Activated CD4-positive, alpha-beta T cell treated with anti-CD3 and anti-CD28 coated beads, Interleukin-2, amount 10 ng/mL, durations not matched to agents 7 days and 5 days (primary cell): ENCODE results near the gene KRTAP12-3. TPM values are rescaled to one million over a fixed set of nuclear protein-coding genes. Genes with fewer than 3 reads are reported as not detected.
A peak's percentile ranks its signal among the peaks of the same experiment; 100 is the strongest.
"Not testable (repeated sequence)": the region's sequence is repeated elsewhere in the genome, so short reads cannot be mapped to it uniquely, and the experiment has no call there.

Source experiments
- CTCF ChIA-PET: fragments of 350-600 bp; sonication (Branson Sonifier 250); formaldehyde crosslinking; loops from one replicate; lab custom pipeline; 2021; ENCODE audit warnings: antibody characterized with exemption; lab: Charles Lee
- POLR2A ChIA-PET: fragments of 350-600 bp; sonication (Branson Sonifier 250); formaldehyde crosslinking; loops from one replicate; lab custom pipeline; 2021; ENCODE audit warnings: antibody characterized with exemption; lab: Charles Lee
- DNase-seq: peaks from one replicate; pipeline ENCODE4 v3.0.0-alpha.2; 2020
- H3K27ac Mint-ChIP-seq: one replicate; pipeline ENCODE4 v1.8.0; 2021; ENCODE audit warnings: mild to moderate bottlenecking, moderate library complexity, mixed read lengths
- H3K27me3 Mint-ChIP-seq: one replicate; pipeline ENCODE4 v1.8.0; 2021; ENCODE audit warnings: mixed read lengths
- H3K36me3 Mint-ChIP-seq: one replicate; pipeline ENCODE4 v1.8.0; 2021; ENCODE audit warnings: low read depth, mixed read lengths
- H3K4me1 Mint-ChIP-seq: one replicate; pipeline ENCODE4 v1.8.0; 2021; ENCODE audit warnings: mixed read lengths
- H3K4me3 Mint-ChIP-seq: one replicate; pipeline ENCODE4 v1.8.0; 2021; ENCODE audit warnings: mild to moderate bottlenecking, moderate library complexity, mixed read lengths
- H3K9me3 Mint-ChIP-seq: one replicate; pipeline ENCODE4 v1.8.0; 2021; ENCODE audit warnings: mixed read lengths
- total RNA-seq, 2 experiments: library from RNA; stranded (reverse); gene quantifications; one replicate each; pipeline ENCODE4 v1.2.3, GENCODE V29; 2021

The KRTAP12-3 gene
- total RNA-seq, 2 experiments from 2014 or later, result not detected

DNA sequence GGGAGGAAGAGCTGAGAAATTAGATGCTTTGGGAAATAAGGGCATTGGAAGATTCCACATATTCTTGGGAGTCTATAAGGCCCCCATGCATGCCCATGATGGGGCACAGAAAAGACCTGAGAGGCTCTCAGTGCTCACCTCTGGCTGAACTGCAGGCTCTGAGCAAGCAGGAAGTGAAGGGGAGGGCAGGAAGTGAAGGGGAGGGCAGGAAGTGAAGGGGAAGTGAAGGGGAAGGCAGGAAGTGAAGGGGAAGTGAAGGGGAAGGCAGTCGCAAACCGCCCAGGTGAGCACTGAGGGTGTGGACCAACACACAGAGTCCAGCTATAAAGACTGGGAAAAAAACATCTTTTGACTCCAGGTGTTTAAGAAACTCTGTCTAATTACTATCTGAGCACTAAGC, 27.3 kb upstream of the KRTAP12-3 start:
- POLR2A ChIA-PET, result no interaction called here
- CTCF ChIA-PET, result no interaction called here
- no peak overlapping the region for H3K4me3 Mint-ChIP-seq

DNA sequence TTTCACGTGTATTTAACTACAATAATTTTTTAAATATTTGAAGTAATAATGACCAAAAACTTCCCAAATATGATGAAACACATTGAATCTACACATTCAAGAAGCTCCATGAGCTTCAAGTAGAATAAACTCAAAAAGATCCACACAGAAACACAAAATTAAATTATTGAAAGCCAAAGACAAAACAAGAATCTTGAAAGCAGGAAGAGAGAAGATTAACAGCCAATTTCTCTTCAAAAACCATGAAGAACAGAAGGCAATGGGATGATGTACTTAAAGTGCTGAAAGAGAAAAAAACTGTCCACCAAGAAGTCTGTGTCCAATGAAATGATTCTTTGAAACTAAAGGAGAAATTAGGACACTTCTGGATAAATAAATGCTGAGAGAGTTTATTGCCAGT, 25.7 kb upstream of the KRTAP12-3 start:
- peaks cover 34% of the 10 kb centered on the region for H3K9me3 Mint-ChIP-seq
- H3K27me3 Mint-ChIP-seq, result peaks cover 15% of the 10 kb centered on the region
- H3K4me3 Mint-ChIP-seq, result no peak overlapping the region
- no peak for DNase-seq
- ChIA-PET CTCF (no interaction called here), POLR2A (no interaction called here)
- no peak overlapping the region for H3K27ac Mint-ChIP-seq
- H3K4me1 Mint-ChIP-seq, result peaks cover 12% of the 10 kb centered on the region
- peaks cover 13% of the 10 kb centered on the region for H3K36me3 Mint-ChIP-seq

More for the DNA sequence above, 27.3 kb upstream of the KRTAP12-3 start:
- Mint-ChIP-seq H3K9me3 (peaks cover 34% of the 10 kb centered on the region), H3K4me1 (peaks cover 12% of the 10 kb centered on the region), H3K36me3 (peaks cover 13% of the 10 kb centered on the region), H3K27me3 (peaks cover 15% of the 10 kb centered on the region), H3K27ac (no peak overlapping the region)
- DNase-seq, result no peak

DNA sequence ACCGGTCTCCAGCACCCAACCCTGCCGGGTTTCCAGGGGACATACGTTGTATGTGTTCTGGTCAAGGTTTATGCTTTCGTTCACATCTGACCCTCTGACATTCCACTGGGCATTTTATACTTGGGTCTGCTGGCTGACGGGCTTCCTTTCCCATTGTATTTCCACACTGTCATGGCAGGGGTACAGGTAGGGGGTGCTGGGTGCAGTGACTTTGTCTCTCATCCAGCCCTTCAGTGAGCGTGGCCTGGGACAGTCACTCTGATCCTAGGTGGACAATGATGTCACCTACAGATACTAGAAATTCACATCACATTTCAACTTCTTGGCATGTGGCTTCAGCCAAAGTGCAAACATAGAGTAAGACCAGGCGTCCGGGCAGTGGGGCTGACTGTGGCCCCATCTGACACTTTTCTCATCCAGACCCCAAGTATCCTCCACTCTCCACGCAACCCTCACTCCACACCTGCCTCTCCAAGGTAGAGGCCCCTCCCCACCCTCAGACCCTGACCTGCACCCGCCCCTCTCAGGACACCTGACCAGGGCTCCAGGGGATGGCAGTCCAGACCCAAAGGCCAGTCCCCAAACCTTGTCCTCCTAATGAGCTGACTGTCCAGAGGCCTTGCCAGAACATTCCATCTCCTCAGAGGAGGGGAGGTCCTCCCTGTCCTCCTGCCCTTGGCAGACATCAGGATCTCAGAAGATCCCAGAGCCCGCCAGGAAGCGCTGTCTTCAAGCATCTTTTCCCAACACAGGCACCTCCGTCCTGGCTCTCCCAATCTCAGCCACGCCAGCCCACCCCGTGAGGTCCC, 21.3 kb upstream of the KRTAP12-3 start:
- Mint-ChIP-seq H3K9me3 (peaks cover 23% of the 10 kb centered on the region), H3K27ac (no peak overlapping the region), H3K36me3 (no peaks in the 10 kb centered on the region), H3K4me3 (no peak overlapping the region), H3K27me3 (peaks cover 15% of the 10 kb centered on the region), H3K4me1 (no peaks in the 10 kb centered on the region)
- DNase-seq, result no peak
- POLR2A ChIA-PET, result no interaction called here
- CTCF ChIA-PET, result no interaction called here

DNA sequence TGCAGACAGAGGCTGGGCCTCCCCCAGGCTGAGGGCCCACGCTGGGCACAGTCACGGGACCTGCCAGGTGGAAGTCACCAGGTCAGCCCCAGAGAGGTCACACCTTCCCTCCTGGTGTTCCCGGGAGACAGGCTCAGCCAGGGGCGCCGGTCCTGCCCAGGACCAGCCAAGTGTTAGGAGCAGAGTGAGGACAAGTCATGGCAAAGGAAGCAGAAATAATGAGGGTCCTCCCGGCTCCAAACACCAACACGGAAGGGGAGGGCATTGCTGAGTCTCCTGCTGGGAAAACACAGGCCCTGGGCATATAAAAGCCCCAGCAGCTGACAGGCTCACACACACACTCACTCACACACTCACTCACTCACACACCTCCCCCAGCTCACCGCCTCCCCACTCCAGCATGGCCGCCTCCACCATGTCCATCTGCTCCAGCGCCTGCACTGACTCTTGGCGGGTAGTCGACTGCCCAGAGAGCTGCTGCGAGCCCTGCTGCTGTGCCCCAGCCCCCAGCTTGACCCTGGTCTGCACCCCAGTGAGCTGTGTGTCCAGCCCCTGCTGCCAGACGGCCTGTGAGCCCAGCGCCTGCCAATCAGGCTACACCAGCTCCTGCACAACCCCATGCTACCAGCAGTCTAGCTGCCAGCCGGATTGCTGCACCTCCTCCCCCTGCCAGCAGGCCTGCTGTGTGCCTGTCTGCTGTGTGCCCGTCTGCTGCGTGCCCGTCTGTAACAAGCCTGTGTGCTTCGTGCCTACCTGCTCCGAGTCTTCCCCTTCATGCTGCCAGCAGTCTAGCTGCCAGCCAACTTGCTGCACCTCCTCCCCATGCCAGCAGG, 20.5 kb upstream of the KRTAP12-3 start, which contains the start of gene KRTAP10-10:
TSS of gene KRTAP10-10 (plus strand) at position 339 of the 833 bp plus-strand sequence. CDS start at position 401, 62 bp downstream.
- Mint-ChIP-seq H3K36me3 (peaks cover 3% of the 10 kb centered on the region), H3K27ac (peak within 1 kb of the TSS; percentile 7), H3K27me3 (peaks cover 13% of the 10 kb centered on the region), H3K9me3 (peaks cover 21% of the 10 kb centered on the region), H3K4me3 (no peak within 1 kb of the TSS), H3K4me1 (no peaks in the 10 kb centered on the region)
- DNase-seq, result no peak
- ChIA-PET POLR2A (no interaction called here), CTCF (no interaction called here)

DNA sequence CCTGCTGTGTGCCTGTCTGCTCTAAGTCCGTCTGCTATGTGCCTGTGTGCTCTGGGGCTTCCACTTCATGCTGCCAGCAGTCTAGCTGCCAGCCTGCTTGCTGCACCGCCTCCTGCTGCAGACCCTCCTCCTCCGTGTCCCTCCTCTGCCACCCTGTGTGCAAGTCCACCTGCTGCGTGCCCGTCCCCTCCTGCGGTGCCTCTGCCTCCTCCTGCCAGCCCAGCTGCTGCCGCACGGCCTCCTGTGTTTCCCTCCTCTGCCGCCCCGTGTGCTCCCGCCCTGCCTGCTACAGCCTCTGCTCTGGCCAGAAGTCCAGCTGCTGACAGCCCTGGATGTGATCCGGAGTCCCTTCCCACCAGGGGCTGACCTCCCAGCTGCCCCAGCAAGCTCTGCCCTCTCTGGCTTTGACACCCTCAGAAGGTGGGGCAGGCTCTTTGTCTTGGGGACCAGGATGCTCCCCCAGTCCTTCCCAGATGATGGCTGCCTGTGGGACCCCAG, 19.8 kb upstream of the KRTAP12-3 start:
- DNase-seq, H3K4me1 Mint-ChIP-seq, H3K4me3 Mint-ChIP-seq, H3K36me3 Mint-ChIP-seq, CTCF ChIA-PET, POLR2A ChIA-PET: not testable (repeated sequence)
- Mint-ChIP-seq H3K27me3 (peaks cover 14% of the 10 kb centered on the region), H3K27ac (peak overlapping the region; percentile 7), H3K9me3 (peaks cover 22% of the 10 kb centered on the region)

DNA sequence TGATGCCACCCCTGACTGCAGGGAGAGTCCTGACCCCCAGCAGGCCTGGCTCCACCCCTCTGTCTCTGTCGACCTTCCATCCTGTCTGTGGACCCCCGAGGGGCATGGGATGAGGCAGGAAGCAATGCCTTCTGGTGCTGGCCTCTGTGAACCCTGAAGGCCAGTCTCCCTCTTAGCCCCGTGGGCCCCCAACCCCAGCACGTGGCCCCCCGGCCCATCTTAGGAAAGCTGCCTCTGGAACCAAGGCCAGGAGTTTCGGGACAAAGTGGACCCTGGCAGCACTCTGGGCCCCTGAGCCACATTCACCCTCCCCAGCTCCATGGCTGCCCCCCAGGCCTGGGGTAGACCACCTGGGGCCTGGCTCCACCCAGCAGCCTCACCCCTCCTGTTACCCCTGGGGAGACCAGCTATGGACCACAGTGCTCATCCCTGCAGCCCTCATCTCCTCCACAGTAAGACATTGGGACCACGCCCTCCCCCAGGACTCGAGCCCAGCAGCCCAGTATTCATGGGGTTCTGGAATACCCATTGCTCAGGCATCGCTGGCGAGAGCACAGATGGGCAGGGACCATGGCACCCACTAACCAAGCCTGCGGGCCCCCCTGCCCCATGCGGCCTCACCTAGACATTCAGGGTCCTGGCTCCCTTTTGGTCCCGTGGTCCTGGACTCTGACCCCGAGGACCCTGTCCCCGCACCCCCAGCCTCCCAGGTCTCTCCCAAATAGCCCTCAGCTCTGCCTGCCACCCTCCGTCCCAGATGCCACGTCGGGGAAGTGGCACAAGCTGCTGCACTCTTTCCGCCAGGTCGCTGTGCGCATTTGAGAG, 19.0 kb upstream of the KRTAP12-3 start:
- H3K27ac Mint-ChIP-seq, DNase-seq, H3K4me3 Mint-ChIP-seq, POLR2A ChIA-PET, H3K4me1 Mint-ChIP-seq, H3K36me3 Mint-ChIP-seq, CTCF ChIA-PET: not testable (repeated sequence)
- peaks cover 10% of the 10 kb centered on the region for H3K27me3 Mint-ChIP-seq
- peaks cover 22% of the 10 kb centered on the region for H3K9me3 Mint-ChIP-seq

DNA sequence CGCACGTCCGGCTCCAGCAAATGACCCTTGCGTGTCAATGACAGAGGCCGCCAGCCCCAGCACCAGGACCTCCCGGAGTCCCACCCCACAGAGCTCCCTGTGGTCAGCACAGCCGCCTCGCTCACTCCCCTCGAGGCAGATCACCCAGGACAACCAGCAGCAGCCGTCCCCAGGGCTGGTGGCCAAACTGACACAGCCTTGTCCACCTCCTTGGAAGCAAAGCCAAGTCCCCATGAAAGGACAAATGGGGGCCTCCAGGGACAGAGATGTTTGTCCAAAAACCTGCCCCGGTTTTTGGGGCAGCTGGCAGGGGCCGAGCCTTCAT, 18.4 kb upstream of the KRTAP12-3 start:
- DNase-seq, result no peak
- POLR2A ChIA-PET, result no interaction called here
- peaks cover 28% of the 10 kb centered on the region for H3K9me3 Mint-ChIP-seq
- peaks cover 7% of the 10 kb centered on the region for H3K27me3 Mint-ChIP-seq
- H3K4me1 Mint-ChIP-seq, result no peaks in the 10 kb centered on the region
- no peak overlapping the region for H3K4me3 Mint-ChIP-seq
- peaks cover 4% of the 10 kb centered on the region for H3K36me3 Mint-ChIP-seq
- no peak overlapping the region for H3K27ac Mint-ChIP-seq
- CTCF ChIA-PET, result no interaction called here

DNA sequence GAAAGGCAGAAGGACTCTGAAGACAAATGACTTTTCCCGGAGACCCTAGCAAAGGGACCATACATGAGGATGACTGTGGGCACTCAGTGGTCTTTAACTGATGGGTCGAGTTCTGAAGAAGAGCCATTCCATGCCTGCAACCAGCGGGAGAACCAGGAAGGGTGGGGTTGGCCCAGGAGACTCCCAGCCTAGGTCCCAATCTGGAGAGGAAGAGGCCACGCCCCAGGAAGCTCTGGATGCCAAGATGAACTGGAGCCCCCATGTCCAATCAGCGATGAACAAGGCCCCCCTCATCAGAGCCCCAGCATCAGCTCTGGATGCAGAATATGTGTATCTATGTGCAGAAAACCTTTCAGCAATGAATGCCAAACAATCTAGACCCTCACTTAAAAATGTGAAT, 17.0 kb upstream of the KRTAP12-3 start:
- peaks cover 33% of the 10 kb centered on the region for H3K9me3 Mint-ChIP-seq
- peaks cover 8% of the 10 kb centered on the region for H3K36me3 Mint-ChIP-seq
- no peaks in the 10 kb centered on the region for H3K4me1 Mint-ChIP-seq
- H3K27ac Mint-ChIP-seq, result no peak overlapping the region
- ChIA-PET POLR2A (no interaction called here), CTCF (no interaction called here)
- H3K27me3 Mint-ChIP-seq, result peaks cover 2% of the 10 kb centered on the region
- H3K4me3 Mint-ChIP-seq, result no peak overlapping the region
- DNase-seq, result no peak

DNA sequence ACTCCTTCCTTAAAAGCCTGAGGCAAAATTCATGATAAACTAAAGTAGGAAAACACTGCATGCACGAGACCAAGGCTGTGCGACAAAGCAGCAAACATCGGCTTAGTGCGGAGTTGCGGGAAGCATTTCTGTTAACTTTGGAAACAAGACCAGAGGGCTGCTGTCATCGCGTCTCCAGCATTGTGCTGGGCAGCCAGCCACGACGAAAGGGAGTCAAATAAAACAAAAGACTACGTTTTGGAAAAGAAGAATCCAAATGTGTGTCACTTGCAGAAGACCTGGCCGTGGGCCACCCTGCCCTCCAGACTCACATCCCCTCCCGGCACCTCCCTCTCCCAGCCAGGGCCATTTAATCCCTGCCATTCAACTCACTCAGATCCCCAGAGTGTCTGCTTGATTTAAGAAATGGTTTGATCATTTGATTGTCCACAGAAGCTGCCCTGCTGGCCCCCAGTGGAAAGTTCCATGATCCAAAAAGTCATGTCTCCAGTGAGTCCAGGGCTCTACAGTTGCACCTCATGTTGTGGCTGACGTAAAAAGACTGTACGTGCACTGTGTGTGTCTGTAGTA, 13.9 kb upstream of the KRTAP12-3 start:
- Mint-ChIP-seq H3K27me3 (peaks cover 2% of the 10 kb centered on the region), H3K4me1 (no peaks in the 10 kb centered on the region), H3K27ac (no peak overlapping the region), H3K9me3 (peaks cover 33% of the 10 kb centered on the region), H3K36me3 (peaks cover 8% of the 10 kb centered on the region), H3K4me3 (no peak overlapping the region)
- CTCF ChIA-PET, result no interaction called here
- DNase-seq, result no peak
- POLR2A ChIA-PET, result no interaction called here

DNA sequence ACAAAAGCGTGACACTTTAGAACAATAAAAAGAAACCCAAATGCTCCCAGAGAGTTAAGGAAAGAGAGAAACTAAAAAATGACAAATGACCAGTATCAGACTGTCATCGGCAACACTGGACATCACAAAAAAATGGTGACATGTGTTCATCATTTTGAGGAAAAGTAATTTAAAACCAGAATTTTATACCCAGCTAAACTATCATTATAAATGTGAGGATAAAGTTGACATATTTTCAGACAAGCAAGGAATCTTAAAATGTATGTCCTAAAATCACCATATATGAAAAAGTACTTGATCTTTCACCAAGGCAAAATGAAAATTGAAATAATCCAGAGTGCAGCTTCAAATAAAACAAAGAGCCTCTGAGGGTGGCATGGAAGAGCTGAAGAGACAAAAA, 12.9 kb upstream of the KRTAP12-3 start:
- H3K9me3 Mint-ChIP-seq, result peaks cover 33% of the 10 kb centered on the region

DNA sequence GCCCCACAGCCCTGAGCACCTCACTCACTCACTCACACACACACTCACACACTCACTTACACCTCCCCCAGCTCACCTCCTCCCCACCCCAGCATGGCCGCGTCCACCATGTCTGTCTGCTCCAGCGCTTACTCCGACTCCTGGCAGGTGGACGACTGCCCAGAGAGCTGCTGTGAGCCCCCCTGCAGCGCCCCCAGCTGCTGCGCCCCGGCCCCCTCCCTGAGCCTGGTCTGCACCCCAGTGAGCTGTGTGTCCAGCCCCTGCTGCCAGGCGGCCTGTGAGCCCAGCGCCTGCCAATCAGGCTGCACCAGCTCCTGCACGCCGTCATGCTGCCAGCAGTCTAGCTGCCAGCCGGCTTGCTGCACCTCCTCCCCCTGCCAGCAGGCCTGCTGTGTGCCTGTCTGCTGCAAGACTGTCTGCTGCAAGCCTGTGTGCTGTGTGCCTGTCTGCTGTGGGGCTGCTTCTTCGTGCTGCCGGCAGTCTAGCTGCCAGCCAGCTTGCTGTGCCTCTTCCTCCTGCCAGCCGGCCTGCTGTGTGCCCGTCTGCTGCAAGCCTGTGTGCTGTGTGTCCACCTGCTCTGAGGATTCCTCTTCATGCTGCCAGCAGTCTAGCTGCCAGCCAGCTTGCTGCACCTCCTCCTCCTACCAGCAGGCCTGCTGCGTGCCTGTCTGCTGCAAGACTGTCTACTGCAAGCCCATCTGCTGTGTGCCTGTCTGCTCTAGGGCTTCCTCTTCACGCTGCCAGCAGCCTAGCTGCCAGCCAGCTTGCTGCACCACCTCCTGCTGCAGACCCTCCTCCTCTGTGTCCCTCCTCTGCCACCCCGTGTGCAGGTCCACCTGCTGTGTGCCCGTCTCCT, 11.1 kb upstream of the KRTAP12-3 start, which contains the start of gene KRTAP10-11:
TSS of gene KRTAP10-11 (plus strand) at position 49 of the 856 bp plus-strand sequence. CDS start at position 94, 45 bp downstream.
- peaks cover 26% of the 10 kb centered on the region for H3K9me3 Mint-ChIP-seq
- H3K36me3 Mint-ChIP-seq, DNase-seq, H3K4me3 Mint-ChIP-seq, H3K27ac Mint-ChIP-seq, H3K4me1 Mint-ChIP-seq, H3K27me3 Mint-ChIP-seq, POLR2A ChIA-PET: not testable (repeated sequence)
- CTCF ChIA-PET, result interaction anchor here (1.8 kb wide), 1 partner anchor 9 kb away, joined by 5 read pairs; the partner anchor contains the start of gene KRTAP12-4

More for the DNA sequence above, 12.9 kb upstream of the KRTAP12-3 start:
- POLR2A ChIA-PET, result no interaction called here
- Mint-ChIP-seq H3K27ac (no peak overlapping the region), H3K4me3 (no peak overlapping the region), H3K27me3 (peaks cover 2% of the 10 kb centered on the region), H3K4me1 (no peaks in the 10 kb centered on the region), H3K36me3 (peaks cover 8% of the 10 kb centered on the region)
- CTCF ChIA-PET, result interaction anchor here (0.7 kb wide), 1 partner anchor 40 kb away, joined by 3 read pairs; no protein-coding TSS in a partner anchor
- DNase-seq, result no peak
